DOHH2 (cell line): Measurements from ENCODE around the gene CCL19.

Experiments
- EZH2phosphoT487 ChIP-seq: fragments of 200-600 bp; sonication (generic); IDR thresholded peaks from 2 replicates; pipeline ENCODE4 v1.6.1; 2017; ENCODE audit warnings: borderline replicate concordance, mild to moderate bottlenecking, antibody characterized with exemption, low read length, moderate library complexity, mixed read lengths
- TF ChIP-seq, protein P1 (sequence below): fragments of 200-600 bp; sonication (generic); IDR thresholded peaks from one replicate; pipeline ENCODE4 v1.5.1; 2014; ENCODE audit warnings: antibody characterized with exemption, mild to moderate bottlenecking, low read depth, low read length; ENCODE audit not compliant: poor library complexity, severe bottlenecking

DNA sequence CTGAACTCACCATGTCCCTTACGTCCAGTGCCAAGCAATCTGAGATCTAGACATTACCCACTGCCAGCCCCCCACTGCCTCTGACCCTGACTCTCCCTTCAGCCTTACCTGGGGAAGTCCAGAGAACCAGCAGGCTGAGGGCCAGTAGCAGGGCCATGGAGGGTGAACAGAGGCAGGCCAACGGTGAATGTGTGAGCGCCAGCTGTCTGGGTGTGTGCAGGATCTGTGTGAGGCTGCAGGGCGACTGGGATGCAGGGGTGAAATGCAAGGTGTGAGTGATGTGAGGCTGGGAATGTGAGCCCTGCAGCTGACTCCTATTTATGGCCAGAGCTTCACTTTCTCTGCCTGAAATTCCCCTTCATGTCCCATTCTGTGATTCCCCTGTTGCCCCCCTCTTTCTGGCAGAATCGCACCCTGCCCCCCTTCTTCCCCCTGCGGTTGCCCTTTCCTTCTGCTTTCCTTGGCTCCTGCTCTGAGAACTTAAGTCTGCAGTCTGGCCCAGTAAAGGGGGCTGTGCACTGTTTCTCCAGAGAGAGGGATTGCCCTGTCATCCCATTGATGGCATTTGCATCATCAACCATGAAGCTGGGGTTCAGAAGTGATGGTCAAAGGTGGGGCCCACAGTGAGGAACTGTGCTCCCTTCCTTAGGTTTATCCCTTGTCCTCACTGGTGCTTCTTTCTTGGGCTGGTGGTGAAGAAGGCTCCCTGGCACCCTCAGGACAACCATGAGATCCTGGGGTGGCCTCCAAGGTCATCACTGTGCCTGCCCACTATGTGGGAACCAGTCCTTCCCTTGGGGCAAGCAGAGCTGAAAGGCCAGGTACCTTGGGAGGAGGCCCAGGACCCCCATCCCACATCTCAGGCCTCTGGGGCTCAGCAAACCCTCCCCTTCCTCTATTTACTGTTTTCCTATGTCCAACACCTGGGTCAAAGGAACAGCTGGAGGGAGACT, at the start of gene CCL19:
- TF ChIP-seq, protein P1, sequence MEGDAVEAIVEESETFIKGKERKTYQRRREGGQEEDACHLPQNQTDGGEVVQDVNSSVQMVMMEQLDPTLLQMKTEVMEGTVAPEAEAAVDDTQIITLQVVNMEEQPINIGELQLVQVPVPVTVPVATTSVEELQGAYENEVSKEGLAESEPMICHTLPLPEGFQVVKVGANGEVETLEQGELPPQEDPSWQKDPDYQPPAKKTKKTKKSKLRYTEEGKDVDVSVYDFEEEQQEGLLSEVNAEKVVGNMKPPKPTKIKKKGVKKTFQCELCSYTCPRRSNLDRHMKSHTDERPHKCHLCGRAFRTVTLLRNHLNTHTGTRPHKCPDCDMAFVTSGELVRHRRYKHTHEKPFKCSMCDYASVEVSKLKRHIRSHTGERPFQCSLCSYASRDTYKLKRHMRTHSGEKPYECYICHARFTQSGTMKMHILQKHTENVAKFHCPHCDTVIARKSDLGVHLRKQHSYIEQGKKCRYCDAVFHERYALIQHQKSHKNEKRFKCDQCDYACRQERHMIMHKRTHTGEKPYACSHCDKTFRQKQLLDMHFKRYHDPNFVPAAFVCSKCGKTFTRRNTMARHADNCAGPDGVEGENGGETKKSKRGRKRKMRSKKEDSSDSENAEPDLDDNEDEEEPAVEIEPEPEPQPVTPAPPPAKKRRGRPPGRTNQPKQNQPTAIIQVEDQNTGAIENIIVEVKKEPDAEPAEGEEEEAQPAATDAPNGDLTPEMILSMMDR, result no peak
- TF ChIP-seq EZH2phosphoT487, result no peak
